Measurements from ENCODE around the gene EXOSC9.

DNA sequence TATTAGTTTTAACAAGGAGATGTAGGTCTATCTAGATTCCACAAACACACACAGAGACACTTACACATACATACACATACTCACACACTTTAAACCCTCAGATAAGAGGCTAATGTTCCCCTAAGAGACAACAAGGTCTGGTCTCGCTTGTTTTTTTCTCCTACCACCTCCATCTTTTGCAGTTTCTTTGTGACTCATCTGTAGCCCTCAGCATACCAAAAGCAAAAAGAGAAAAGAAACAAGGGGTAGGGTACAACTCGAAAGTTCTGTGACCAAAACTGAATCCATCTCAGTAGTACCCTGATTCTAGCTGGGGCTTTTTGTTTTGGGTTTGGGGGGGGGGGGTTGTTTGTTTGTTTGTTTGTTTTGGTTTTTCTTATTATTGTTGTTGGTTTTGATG is 12.2 kb upstream of the EXOSC9 start:
- TF ChIP-seq, protein P1, sequence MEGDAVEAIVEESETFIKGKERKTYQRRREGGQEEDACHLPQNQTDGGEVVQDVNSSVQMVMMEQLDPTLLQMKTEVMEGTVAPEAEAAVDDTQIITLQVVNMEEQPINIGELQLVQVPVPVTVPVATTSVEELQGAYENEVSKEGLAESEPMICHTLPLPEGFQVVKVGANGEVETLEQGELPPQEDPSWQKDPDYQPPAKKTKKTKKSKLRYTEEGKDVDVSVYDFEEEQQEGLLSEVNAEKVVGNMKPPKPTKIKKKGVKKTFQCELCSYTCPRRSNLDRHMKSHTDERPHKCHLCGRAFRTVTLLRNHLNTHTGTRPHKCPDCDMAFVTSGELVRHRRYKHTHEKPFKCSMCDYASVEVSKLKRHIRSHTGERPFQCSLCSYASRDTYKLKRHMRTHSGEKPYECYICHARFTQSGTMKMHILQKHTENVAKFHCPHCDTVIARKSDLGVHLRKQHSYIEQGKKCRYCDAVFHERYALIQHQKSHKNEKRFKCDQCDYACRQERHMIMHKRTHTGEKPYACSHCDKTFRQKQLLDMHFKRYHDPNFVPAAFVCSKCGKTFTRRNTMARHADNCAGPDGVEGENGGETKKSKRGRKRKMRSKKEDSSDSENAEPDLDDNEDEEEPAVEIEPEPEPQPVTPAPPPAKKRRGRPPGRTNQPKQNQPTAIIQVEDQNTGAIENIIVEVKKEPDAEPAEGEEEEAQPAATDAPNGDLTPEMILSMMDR (conservative IDR thresholded peaks at IDR 0.05; ENCODE audit: low read length): no peak
- no peak for TF ChIP-seq EZH2phosphoT487 (IDR thresholded peaks at IDR 0.05; ENCODE audit: borderline replicate concordance)
